GM10847 (cell line): ENCODE data around the gene OS9.

Source experiments
- POLR2A ChIP-seq: IDR thresholded peaks from 2 replicates; pipeline ENCODE4 v1.6.1; 2011; ENCODE audit not compliant: insufficient read length; ENCODE audit errors: extremely low read depth

The OS9 gene

DNA sequence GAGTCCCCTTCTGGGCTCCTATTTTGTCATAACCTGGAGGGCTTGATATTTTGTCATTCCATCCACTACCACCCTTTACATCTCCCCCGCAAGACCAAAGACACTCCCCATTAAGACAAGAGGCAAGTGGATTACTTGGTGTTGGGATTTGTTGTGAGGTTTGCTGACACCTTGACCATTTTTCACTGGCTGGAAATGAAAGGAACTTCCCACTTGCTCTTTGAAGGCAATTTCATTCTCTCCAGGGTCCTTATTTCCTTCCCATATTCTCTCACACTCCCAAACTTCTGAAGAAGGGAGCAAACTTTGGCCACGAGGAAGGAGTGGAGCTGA lies 29.7 kb downstream of the OS9 start:
- no peak for TF ChIP-seq POLR2A

- TF ChIP-seq POLR2A: no peak
Observed at GRCh38 chr12:57724003-57724935, 30.3 kb downstream of the OS9 start.

- TF ChIP-seq POLR2A: no peak
Observed at GRCh38 chr12:57724936-57725740, 31.2 kb downstream of the OS9 start.

DNA sequence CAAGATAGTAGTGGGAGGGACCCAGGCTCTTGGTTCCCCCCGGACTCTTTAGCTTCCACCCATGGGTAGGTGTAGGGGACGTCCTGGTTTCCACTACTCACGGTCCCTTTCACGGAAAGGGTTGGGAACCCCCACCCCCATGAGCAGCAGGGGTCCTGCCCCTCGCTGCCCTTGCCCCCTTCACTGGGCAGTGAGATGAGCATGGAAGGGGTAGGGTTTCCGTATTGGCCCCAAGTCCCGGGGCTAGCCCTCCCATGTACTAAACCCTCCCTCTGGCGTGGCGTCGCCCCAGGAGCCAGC lies 31.9 kb downstream of the OS9 start:
- TF ChIP-seq POLR2A: no peak

DNA sequence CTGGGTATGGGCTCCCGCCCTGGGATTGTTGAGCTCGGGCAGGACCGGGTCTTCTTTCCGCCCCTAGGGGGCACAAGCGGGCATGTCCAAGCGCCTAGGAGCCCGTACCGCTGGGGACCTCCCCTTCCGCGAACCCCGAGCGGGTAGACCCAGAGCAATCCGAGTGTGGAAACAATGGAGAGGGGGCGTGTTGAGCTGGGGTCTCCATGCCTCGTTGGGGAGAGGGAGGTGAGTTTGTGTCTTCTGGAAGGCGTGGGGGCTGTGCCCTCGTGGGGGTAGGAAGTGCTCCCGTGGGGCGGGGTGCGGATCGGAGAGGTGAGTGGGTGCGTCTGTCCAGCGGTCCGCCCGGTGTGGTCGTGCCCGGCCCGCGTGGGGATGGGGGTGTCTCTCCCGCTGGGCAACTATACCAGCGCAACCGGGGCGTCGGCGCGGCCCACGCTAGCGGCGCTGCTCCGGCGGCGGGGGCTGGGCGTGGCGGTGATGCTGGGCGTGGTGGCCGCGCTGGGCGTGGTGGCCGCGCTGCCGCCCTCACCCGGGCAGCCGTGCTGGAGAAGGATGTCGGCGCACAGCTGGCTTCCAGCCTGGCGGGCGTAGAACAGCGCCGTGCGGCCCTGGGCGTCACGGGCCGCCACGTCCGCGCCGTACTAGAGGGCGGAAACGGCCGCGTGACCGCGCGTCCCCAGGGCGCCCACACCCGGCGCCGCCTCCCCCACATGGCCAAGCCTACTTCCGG lies 32.4 kb downstream of the OS9 start:
- TF ChIP-seq POLR2A: no peak

DNA sequence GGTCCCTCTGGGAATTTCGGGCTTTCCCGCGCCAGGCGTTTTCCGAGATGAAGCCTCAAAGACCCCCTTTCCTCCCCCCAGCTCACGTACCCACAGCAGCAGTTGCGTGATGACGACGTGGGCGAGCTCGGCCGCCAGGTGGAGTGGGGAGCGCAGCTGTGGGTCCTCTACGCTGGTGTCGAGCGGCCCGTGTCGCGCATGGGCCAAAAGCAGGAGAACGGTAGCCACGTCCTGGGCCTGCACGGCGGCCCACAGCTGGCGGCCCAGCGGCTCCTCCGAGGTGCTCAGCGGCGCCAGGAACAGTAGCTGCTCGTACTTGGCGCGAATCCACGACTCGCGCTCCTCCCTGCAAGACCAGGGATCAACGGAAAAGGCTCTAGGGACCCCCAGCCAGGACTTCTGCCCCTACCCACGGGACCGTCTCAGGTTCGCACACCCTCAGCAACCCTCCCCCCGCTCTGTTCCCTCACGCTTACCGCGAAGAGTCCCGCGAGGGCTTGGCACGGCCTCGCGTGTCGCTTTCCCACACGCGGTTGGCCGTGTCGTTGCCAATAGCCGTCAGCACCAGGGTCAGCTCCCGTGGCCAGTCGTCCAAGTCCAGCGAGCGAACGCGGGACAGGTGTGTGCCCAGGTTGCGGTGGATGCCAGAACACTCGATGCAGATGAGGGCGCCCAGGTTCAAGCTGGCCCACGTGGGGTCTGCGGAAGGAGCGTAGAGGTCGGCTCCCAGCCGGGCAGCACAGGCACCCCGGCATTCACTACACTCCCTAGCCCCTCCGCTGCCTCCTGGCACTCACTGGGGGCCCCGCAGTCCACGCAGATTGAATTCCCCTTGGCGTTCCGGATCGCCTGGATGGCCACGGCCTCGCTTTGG lies 33.2 kb downstream of the OS9 start:
- no peak for TF ChIP-seq POLR2A

GRCh38 chr12:57727758-57728395 lies 33.9 kb downstream of the OS9 start:
- no peak for TF ChIP-seq POLR2A

- TF ChIP-seq POLR2A: no peak
Observed at GRCh38 chr12:57729321-57729844, 35.5 kb downstream of the OS9 start.

DNA sequence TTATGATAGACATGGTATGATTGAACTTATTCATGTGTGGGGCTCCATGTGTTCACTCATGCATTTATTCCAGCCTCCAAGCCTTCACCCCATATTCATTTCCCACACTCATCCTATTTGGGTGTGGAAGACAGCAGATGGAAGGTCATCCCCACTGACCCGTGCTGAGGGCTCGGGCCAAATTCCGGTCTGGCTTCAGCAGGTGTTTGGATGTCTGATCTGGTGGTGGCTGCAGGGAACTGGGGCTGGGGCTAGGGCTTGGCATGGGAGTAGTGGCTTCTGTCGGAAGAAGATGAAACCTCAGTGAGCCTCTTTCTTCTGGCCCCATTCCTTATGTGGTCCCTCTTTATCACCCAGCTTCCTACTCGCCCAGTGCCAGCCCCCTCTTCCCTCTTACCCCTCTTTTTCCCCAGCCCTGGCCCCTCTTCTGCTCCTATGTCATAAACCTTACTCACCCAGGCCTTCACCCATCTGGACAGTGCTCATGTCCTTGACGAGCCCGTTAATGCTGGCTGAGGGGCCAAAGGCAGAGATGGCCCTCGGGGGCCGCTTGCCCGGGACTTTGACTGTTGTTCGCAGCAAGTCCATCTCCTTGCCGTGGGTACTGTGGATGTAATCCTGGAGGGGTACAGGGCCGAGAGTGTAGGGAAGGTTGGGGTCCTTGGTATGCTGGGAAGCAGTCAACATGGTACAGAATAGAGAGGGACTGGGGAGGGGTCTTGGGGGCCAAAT lies 36.6 kb downstream of the OS9 start:
- no peak for TF ChIP-seq POLR2A

DNA sequence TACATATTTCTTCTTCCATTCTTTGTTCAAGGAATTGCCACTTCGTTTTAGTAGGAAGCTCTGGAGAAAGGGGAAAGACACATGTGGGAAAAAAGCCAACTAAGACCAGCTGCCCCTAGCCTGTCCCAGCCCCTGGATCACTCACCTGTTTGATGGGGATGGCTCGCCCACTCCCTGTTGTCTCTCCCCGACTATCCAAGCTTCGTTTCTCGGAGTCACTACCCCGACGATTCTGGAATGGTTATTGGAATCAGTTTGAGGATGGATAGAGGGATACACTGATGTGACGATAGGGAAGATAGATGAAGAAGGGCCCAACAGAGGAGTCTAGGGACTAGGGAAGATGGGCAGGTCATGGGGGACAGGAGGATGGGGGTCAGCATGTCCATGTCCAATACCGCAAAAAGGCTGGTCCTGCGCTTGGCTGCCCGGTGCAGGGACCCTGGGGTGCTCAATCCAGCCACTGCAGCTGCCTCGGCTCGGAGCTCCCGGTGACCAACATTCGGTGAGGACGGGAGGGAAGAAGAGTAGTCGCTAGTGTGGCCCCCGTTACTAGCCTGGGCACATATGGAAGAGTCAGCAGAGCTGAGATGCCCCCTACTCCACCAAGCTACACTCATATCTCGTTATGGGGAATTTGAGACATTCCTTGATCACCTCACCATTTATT lies 37.6 kb downstream of the OS9 start:
- no peak for TF ChIP-seq POLR2A

GRCh38 chr12:57732270-57732669 lies 38.3 kb downstream of the OS9 start:
- no peak for TF ChIP-seq POLR2A

DNA sequence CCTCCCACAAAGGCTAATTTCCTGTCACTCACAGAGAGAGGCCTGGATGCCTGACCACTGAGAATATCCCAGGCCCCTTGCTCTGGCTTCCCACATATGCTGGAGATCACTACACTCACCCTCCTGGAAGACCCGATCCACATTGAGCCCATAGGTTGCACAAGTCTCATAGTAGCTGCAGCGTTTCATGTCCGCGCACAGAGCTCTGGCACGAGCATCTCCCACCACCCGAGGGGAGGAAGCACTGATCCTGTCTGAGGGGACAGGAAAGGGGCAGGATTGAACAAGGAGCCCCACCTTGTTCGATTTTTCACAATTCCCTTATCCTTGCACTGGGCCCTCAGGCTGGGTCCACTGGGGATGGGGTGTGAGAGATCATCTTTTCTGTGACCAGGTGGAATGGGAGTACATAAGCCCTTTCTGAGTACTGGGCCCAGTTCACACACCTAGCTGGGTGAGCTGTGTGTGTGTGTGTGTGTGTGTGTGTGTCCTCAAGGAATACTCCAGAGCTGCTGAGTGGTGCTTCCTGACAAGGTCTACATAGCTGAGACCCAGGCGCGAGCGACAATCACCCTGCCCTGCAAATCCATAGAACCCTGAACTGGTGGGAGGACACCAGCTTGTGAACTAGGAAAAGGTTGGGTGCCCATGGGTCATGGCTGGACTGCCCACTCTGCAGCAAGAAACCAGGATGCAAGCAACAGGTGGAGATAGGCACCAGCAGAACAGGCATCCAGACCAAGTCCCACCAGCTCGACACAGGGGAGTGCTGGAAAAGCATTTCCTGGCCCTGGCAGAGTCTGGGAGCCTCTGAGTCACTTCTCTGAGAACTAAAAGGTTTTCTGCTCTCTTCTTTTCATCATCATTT lies 39.0 kb downstream of the OS9 start:
- no peak for TF ChIP-seq POLR2A
